H7 (cell line): Measurements from ENCODE around the gene EME2. TPM values are rescaled to one million over a fixed set of nuclear protein-coding genes. Genes with fewer than 3 reads are reported as not detected.
A peak's percentile ranks its signal among the peaks of the same experiment; 100 is the strongest.

Experiments used
- DNase-seq: peaks from one replicate; pipeline ENCODE4 v3.0.0; 2012
- H3K27me3 ChIP-seq: 2 replicates; pipeline ENCODE4 v1.6.0; 2011; ENCODE audit warnings: mild to moderate bottlenecking, low read length; ENCODE audit not compliant: control insufficient read depth, insufficient read depth
- H3K36me3 ChIP-seq: replicated peaks from 2 replicates; pipeline ENCODE4 v1.5.1; 2011; ENCODE audit warnings: low read length; ENCODE audit not compliant: control insufficient read depth, insufficient read depth
- H3K4me3 ChIP-seq: 2 replicates; pipeline ENCODE4 v1.5.1; 2011; ENCODE audit warnings: low read depth, mild to moderate bottlenecking, control low read depth, low read length, moderate library complexity; ENCODE audit not compliant: insufficient read depth
- total RNA-seq: library from RNA; depleted of rRNA; stranded (reverse); fragments of >200 nt; shearing (Covaris generic); gene quantifications from 2 replicates; pipeline ENCODE4 v1.2.3, GENCODE V29; 2014

The EME2 gene
- total RNA-seq, 1 experiment from 2014 or later = 12.7 TPM

GRCh38 chr16:1754204-1754603 is 18.4 kb upstream of the EME2 start:
- H3K4me3 ChIP-seq = no peak overlapping the region
- H3K36me3 ChIP-seq = peaks cover 6% of the 10 kb centered on the region
- DNase-seq = no peak
- H3K27me3 ChIP-seq = no peaks in the 10 kb centered on the region

DNA sequence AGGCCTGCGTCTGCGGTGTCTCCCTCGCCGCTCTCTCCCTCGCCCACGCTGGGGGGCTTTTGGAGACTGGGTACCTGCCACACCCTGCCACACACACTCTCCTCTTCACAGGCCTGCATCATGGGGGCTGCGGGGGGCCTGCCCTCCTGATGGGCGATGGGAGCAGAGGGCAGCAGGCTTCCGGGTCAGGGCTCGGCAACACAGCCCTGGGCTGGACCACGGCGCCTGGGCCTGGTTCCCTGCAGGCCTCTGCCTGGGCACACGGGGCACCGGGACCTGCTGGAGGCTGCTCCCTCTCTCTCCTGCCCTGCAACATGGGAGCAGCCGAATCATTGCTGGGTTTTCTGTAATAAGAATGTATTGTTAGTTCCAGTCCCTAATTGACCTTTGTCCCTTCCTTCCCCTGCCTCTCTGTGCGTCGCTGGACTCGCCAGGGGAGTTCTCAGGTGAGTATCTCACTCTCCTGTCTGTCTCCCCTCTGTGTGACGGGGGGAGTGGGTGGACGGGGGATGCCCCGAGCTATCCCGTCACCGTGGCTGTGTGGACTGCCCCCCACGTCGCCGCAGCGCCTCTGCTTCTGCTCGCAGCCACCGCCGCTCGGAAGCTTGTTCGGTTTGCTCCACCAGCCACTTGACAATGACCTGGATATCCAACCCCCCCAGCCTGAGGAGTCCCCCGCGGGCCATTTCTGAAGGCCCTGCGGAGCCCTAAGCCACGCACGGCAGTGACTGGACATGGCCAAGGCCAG is 14.7 kb upstream of the EME2 start:
- no peaks in the 10 kb centered on the region; the same call in 1 of the 2 replicates for H3K36me3 ChIP-seq
- H3K4me3 ChIP-seq = no peak overlapping the region
- no peaks in the 10 kb centered on the region for H3K27me3 ChIP-seq
- no peak for DNase-seq

- DNase-seq = no peak
- Histone ChIP-seq H3K4me3 (no peak overlapping the region), H3K27me3 (no peaks in the 10 kb centered on the region), H3K36me3 (no peaks in the 10 kb centered on the region; the same call in 1 of the 2 replicates)
Measured at GRCh38 chr16:1758923-1759322, 13.7 kb upstream of the EME2 start.

DNA sequence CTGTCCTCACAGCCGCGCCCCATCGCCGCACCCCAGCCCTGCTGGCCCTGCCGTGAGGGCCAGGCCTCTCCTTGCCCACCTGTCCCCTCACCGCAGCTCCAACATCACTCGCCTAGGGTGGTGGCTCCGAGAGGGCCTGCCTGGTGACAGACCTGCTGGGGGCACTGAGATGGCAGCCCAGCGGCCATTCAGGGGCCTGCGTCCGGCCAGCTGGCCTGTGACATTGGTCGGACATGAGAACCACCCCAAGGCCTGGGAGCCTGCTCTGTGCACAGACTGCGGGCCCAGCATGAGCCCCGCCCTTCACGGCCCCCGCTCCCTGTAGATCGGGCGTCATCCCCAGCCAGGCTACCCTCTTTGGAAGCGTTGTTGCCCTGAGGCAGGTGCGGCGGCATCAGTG is 13.1 kb upstream of the EME2 start:
- no peaks in the 10 kb centered on the region; the same call in 1 of the 2 replicates for H3K36me3 ChIP-seq
- H3K4me3 ChIP-seq = no peak overlapping the region
- DNase-seq = no peak
- no peaks in the 10 kb centered on the region for H3K27me3 ChIP-seq

GRCh38 chr16:1760911-1761310 is 11.7 kb upstream of the EME2 start:
- Histone ChIP-seq H3K4me3 (no peak overlapping the region), H3K36me3 (peaks cover 2% of the 10 kb centered on the region), H3K27me3 (no peaks in the 10 kb centered on the region)
- no peak for DNase-seq

- no peak for DNase-seq
- no peaks in the 10 kb centered on the region for H3K27me3 ChIP-seq
- H3K36me3 ChIP-seq = peaks cover 2% of the 10 kb centered on the region
- no peak overlapping the region for H3K4me3 ChIP-seq
Measured at GRCh38 chr16:1761751-1762150, 10.9 kb upstream of the EME2 start.

GRCh38 chr16:1762196-1762878 is 10.3 kb upstream of the EME2 start:
- H3K27me3 ChIP-seq = no peaks in the 10 kb centered on the region
- peaks cover 2% of the 10 kb centered on the region for H3K36me3 ChIP-seq
- no peak overlapping the region for H3K4me3 ChIP-seq
- DNase-seq = no peak

GRCh38 chr16:1762879-1763520 is 9.6 kb upstream of the EME2 start:
- Histone ChIP-seq H3K36me3 (peaks cover 2% of the 10 kb centered on the region), H3K27me3 (no peaks in the 10 kb centered on the region), H3K4me3 (no peak overlapping the region)
- peak; percentile 81 for DNase-seq

DNA sequence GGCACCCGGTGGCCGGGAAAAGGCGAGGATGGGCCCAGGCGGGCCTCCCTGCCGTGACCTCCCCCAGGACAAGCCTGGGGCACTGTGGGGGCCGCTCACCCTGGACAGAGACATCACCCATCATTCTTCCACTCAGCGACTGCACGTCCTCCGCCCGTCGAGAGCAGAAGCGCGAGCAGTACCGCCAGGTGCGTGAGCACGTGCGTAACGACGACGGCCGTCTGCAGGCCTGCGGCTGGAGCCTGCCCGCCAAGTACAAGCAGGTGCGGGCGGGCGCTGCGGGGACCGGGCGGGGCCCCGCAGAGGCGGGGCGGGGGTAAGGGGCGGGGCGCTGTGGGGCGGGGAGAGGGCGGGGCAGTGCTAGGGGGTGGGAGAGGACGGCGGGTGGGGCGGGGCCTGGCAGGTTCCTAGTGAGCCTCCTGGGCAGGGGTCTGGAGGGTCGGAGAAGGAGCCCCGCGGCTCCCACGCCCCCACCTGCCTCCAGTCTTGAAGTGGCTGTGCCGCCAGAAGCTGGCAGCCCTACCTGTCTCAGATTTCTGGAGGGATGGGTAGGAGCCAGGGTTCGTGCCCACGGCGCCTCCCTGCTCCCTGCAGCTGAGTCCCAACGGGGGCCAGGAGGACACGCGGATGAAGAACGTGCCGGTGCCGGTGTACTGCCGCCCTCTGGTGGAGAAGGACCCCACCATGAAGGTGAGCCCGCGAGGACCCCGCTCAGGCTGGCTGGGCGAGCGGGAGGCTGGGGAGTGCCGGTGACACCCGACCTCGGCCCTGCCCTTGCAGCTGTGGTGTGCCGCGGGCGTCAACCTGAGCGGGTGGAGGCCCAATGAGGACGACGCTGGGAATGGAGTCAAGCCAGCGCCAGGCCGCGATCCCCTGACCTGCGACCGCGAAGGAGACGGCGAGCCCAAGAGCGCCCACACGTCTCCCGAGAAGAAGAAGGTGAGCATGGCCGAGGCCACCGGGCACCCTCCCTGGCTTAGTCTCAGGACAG is 8.8 kb upstream of the EME2 start:
- peak; percentile 100 for DNase-seq
- peak overlapping the region; percentile 36 for H3K4me3 ChIP-seq

GRCh38 chr16:1764971-1765370 is 7.6 kb upstream of the EME2 start:
- peaks cover 2% of the 10 kb centered on the region for H3K36me3 ChIP-seq
- no peaks in the 10 kb centered on the region for H3K27me3 ChIP-seq
- DNase-seq = no peak
- H3K4me3 ChIP-seq = no peak overlapping the region

More for the DNA sequence above, 8.8 kb upstream of the EME2 start:
- Histone ChIP-seq H3K27me3 (no peaks in the 10 kb centered on the region), H3K36me3 (peaks cover 2% of the 10 kb centered on the region)

- Histone ChIP-seq H3K36me3 (peaks cover 2% of the 10 kb centered on the region), H3K27me3 (no peaks in the 10 kb centered on the region), H3K4me3 (no peak overlapping the region)
- no peak for DNase-seq
Measured at GRCh38 chr16:1765826-1766225, 6.8 kb upstream of the EME2 start.

DNA sequence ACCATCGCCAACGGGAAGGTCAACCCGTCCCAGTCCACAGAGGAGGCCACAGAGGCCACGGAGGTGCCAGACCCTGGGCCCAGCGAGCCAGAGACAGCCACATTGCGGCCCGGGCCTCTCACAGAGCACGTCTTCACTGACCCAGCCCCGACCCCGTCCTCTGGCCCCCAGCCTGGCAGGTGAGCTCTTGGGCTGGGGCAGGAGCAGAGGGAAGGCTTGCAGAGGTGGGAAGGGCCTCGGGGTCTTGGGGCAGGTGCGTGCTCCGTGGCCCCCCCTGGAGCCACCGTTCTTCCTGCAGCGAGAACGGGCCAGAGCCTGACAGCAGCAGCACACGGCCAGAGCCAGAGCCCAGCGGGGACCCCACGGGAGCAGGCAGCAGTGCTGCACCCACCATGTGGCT is 6.4 kb upstream of the EME2 start:
- Histone ChIP-seq H3K27me3 (no peaks in the 10 kb centered on the region), H3K36me3 (peaks cover 2% of the 10 kb centered on the region), H3K4me3 (no peak overlapping the region)
- no peak for DNase-seq

- no peak for DNase-seq
- H3K27me3 ChIP-seq = no peaks in the 10 kb centered on the region
- H3K36me3 ChIP-seq = peaks cover 2% of the 10 kb centered on the region
- no peak overlapping the region for H3K4me3 ChIP-seq
Measured at GRCh38 chr16:1766701-1767100, 5.9 kb upstream of the EME2 start.
